Testis (tissue), 3 donors: ENCODE data around the gene GRPR. TPM values are rescaled to one million over a fixed set of nuclear protein-coding genes. Genes with fewer than 3 reads are reported as not detected.

Experiments
- DNase-seq: peaks from one replicate; pipeline ENCODE4 v3.0.0-alpha.2; 2019
- H3K27ac ChIP-seq, 2 donors: fragments of 200-600 bp; sonication (generic); one replicate each; pipeline ENCODE4 v1.5.1; 2019
- H3K27me3 ChIP-seq: fragments of 200-600 bp; sonication (generic); one replicate; pipeline ENCODE4 v1.5.1; 2019
- H3K36me3 ChIP-seq: fragments of 200-600 bp; sonication (generic); one replicate; pipeline ENCODE4 v1.5.1; 2017; ENCODE audit warnings: low read depth; ENCODE audit errors: missing control alignments
- H3K4me1 ChIP-seq: fragments of 200-600 bp; sonication (generic); one replicate; pipeline ENCODE4 v1.5.1; 2019
- H3K4me3 ChIP-seq, 2 donors: fragments of 200-600 bp; sonication (generic); one replicate each; pipeline ENCODE4 v1.5.1; 2017 to 2019
- H3K9me3 ChIP-seq: fragments of 200-600 bp; sonication (generic); one replicate; pipeline ENCODE4 v1.5.1; 2017
- POLR2A ChIP-seq: fragments of 450-650 bp; IDR thresholded peaks from one replicate; pipeline ENCODE4 v1.6.1; 2017; ENCODE audit warnings: antibody characterized with exemption, mild to moderate bottlenecking, moderate library complexity
- WGBS, 2 donors: methylation state at CpG; one replicate each; pipeline ENCODE4 v1.1.5; 2018; 5-methylcytosine and 5-hydroxymethylcytosine counted together
- intact Hi-C: fragments of 100-400 bp; cut with DNase I; formaldehyde crosslinking; loops from one replicate; pipeline ENCODE4 v1.15.1; 2023; ENCODE audit warnings: low total_unique reads
- polyA plus RNA-seq: library from polyadenylated mRNA; stranded (reverse); fragments of 350-450 nt; fragmentation: Illumina TruSeq; extraction: RNeasy Lipid Tissue Mini Kit (QIAGEN cat#74804); gene quantifications from one replicate; pipeline ENCODE4 v1.2.3, GENCODE V29; 2014; ENCODE audit warnings: low read depth, low replicate concordance; ENCODE audit not compliant: insufficient read depth
- total RNA-seq, 2 donors: library from RNA; depleted of rRNA; stranded (reverse); fragments of >200 nt; gene quantifications; one replicate each; pipeline ENCODE4 v1.2.3, GENCODE V29; 2016
- TF ChIP-seq, protein P1 (sequence below), 3 experiments: fragments of 450-650 bp in 2 of 3; fragments of 200-600 bp in 1 of 3; sonication (generic) in 1 of 3; IDR thresholded peaks; one replicate each; pipeline ENCODE4 v1.5.1; 2016 to 2019; ENCODE audit warnings: antibody characterized with exemption in 3 of 3, mild to moderate bottlenecking in 2 of 3, moderate library complexity in 1 of 3

GRPR gene
- total and polyA plus RNA-seq, 3 donors from 2014 or later: 0.12 to 0.21 TPM; not detected in 1

GRCh38 chrX:16202943-16203342 lies 79.6 kb downstream of the GRPR start:
- no peaks in the 10 kb centered on the region for H3K27me3 ChIP-seq
- intact Hi-C loops: no loop called here
- DNase-seq: no peak
- H3K36me3 ChIP-seq: no peaks in the 10 kb centered on the region
- no peak overlapping the region for H3K27ac ChIP-seq
- H3K9me3 ChIP-seq: no peaks in the 10 kb centered on the region
- no peak for TF ChIP-seq POLR2A
- TF ChIP-seq, protein P1, sequence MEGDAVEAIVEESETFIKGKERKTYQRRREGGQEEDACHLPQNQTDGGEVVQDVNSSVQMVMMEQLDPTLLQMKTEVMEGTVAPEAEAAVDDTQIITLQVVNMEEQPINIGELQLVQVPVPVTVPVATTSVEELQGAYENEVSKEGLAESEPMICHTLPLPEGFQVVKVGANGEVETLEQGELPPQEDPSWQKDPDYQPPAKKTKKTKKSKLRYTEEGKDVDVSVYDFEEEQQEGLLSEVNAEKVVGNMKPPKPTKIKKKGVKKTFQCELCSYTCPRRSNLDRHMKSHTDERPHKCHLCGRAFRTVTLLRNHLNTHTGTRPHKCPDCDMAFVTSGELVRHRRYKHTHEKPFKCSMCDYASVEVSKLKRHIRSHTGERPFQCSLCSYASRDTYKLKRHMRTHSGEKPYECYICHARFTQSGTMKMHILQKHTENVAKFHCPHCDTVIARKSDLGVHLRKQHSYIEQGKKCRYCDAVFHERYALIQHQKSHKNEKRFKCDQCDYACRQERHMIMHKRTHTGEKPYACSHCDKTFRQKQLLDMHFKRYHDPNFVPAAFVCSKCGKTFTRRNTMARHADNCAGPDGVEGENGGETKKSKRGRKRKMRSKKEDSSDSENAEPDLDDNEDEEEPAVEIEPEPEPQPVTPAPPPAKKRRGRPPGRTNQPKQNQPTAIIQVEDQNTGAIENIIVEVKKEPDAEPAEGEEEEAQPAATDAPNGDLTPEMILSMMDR (IDR thresholded peaks at IDR 0.05): no peak
- WGBS, 2 donors: 64 to 91% methylated on average over 3 to 4 of the region's 4 CpGs
- H3K4me1 ChIP-seq: no peaks in the 10 kb centered on the region
- H3K4me3 ChIP-seq: no peak overlapping the region

Other genes starting within 250 kb of the GRPR start
- 1 to 10 TPM; 2.0 to 4.1 TPM for gene MAGEB17, start 43.9 kb downstream of the GRPR start, total RNA-seq
- gene MAGEB17, start 43.9 kb downstream of the GRPR start, polyA plus RNA-seq: 3.7 TPM